Tibial nerve (tissue), 4 donors: ENCODE measurements around the gene ABR. TPM values are rescaled to one million over a fixed set of nuclear protein-coding genes. Genes with fewer than 3 reads are reported as not detected.

ENCODE experiments used
- DNase-seq, 2 donors: peaks; one replicate each; pipeline ENCODE4 v3.0.0-alpha.2; 2019; ENCODE audit warnings: low spot score in 2 of 2
- H3K27ac ChIP-seq, 4 donors: fragments of 200-600 bp; sonication (generic) in 3 of 4; one replicate each; pipeline ENCODE4 v1.5.1; 2017 to 2019; ENCODE audit warnings: mild to moderate bottlenecking in 1 of 4
- H3K27me3 ChIP-seq, 2 donors: fragments of 200-600 bp; sonication (generic) in 1 of 2; one replicate each; pipeline versions ENCODE4 v1.5.1 to v1.6.0; 2017 to 2019
- H3K36me3 ChIP-seq, 3 donors: fragments of 200-600 bp; sonication (generic); one replicate each; pipeline ENCODE4 v1.5.1; 2018 to 2019
- H3K4me1 ChIP-seq, 4 donors: fragments of 200-600 bp; sonication (generic) in 3 of 4; one replicate each; pipeline ENCODE4 v1.5.1; 2017 to 2019
- H3K4me3 ChIP-seq, 4 donors: fragments of 200-600 bp; sonication (generic) in 3 of 4; one replicate each; pipeline ENCODE4 v1.5.1; 2017 to 2019; ENCODE audit warnings: mild to moderate bottlenecking in 1 of 4, moderate library complexity in 1 of 4
- H3K9me3 ChIP-seq, 4 donors: fragments of 200-600 bp; sonication (generic) in 3 of 4; one replicate each; pipeline ENCODE4 v1.5.1; 2017 to 2019
- CTCF ChIP-seq, 5 experiments: fragments of 200-600 bp in 3 of 5; fragments of 450-650 bp in 2 of 5; sonication (generic) in 3 of 5; IDR thresholded peaks; one replicate each; pipeline ENCODE4 v1.5.1; 2016 to 2019; ENCODE audit warnings: antibody characterized with exemption in 5 of 5, mild to moderate bottlenecking in 3 of 5, moderate library complexity in 2 of 5
- EP300 ChIP-seq, 2 donors: sonication (generic); formaldehyde crosslinking; IDR thresholded peaks; one replicate each; pipeline ENCODE4 v1.6.1; 2017; ENCODE audit warnings: antibody characterized with exemption in 2 of 2, mild to moderate bottlenecking in 1 of 2
- POLR2A ChIP-seq, 2 donors: fragments of 450-650 bp; IDR thresholded peaks; one replicate each; pipeline ENCODE4 v1.6.1; 2017; ENCODE audit warnings: antibody characterized with exemption in 2 of 2, mild to moderate bottlenecking in 2 of 2, moderate library complexity in 2 of 2
- WGBS, 2 donors: methylation state at CpG; one replicate each; pipeline ENCODE4 v1.1.5; 2018; 5-methylcytosine and 5-hydroxymethylcytosine counted together
- total RNA-seq, 4 donors: library from RNA; depleted of rRNA; stranded (reverse); fragments of >200 nt; gene quantifications; one replicate each; pipeline ENCODE4 v1.1.0, GENCODE V29; 2016

Gene ABR
- total RNA-seq, 4 donors from 2014 or later, result 88.8 to 193 (median 133) TPM

GRCh38 chr17:1162116-1162855 is 17.5 kb downstream of the ABR start:
- H3K9me3 ChIP-seq, result no peaks in the 10 kb centered on the region
- H3K4me3 ChIP-seq, result no peak overlapping the region
- H3K27me3 ChIP-seq, result no peaks in the 10 kb centered on the region
- TF ChIP-seq CTCF (IDR thresholded peaks at IDR 0.05) (no peak), POLR2A (IDR thresholded peaks at IDR 0.05) (no peak), EP300 (IDR thresholded peaks at IDR 0.05) (no peak)
- DNase-seq, result no peak
- 78 to 79% methylated on average over 14 to 16 of the region's 16 CpGs for WGBS, 2 donors
- H3K4me1 ChIP-seq, result peaks cover 0 to 8% (median 0%) of the 10 kb centered on the region in 4 donors
- no peak overlapping the region for H3K27ac ChIP-seq
- H3K36me3 ChIP-seq, result no peaks in the 10 kb centered on the region

- peaks cover 0 to 5% (median 0%) of the 10 kb centered on the region in 4 donors for H3K4me1 ChIP-seq
- TF ChIP-seq POLR2A (IDR thresholded peaks at IDR 0.05) (no peak), EP300 (IDR thresholded peaks at IDR 0.05) (no peak), CTCF (IDR thresholded peaks at IDR 0.05) (no peak)
- H3K27ac ChIP-seq, result no peak overlapping the region
- WGBS, 2 donors, result 77 to 88% methylated on average over 32 of the region's 32 CpGs
- H3K4me3 ChIP-seq, result no peak overlapping the region
- no peak for DNase-seq
- H3K27me3 ChIP-seq, result no peaks in the 10 kb centered on the region
- H3K9me3 ChIP-seq, result no peaks in the 10 kb centered on the region
- no peaks in the 10 kb centered on the region for H3K36me3 ChIP-seq
These were observed 19.0 kb downstream of the ABR start for GRCh38 chr17:1160591-1161390.

GRCh38 chr17:1159431-1160180 is 20.2 kb downstream of the ABR start:
- no peak overlapping the region for H3K4me3 ChIP-seq
- H3K27me3 ChIP-seq, result no peaks in the 10 kb centered on the region
- H3K4me1 ChIP-seq, result no peaks in the 10 kb centered on the region
- 87 to 91% methylated on average over 28 of the region's 28 CpGs for WGBS, 2 donors
- no peaks in the 10 kb centered on the region for H3K9me3 ChIP-seq
- DNase-seq, result no peak
- H3K27ac ChIP-seq, result no peak overlapping the region
- H3K36me3 ChIP-seq, result no peaks in the 10 kb centered on the region
- TF ChIP-seq EP300 (IDR thresholded peaks at IDR 0.05), result no peak
- TF ChIP-seq CTCF (IDR thresholded peaks at IDR 0.05), result no peak
- no peak for TF ChIP-seq POLR2A (IDR thresholded peaks at IDR 0.05)

- H3K27ac ChIP-seq, result no peak overlapping the region
- no peak for TF ChIP-seq EP300 (IDR thresholded peaks at IDR 0.05)
- no peak for TF ChIP-seq CTCF (IDR thresholded peaks at IDR 0.05)
- TF ChIP-seq POLR2A (IDR thresholded peaks at IDR 0.05), result no peak
- H3K36me3 ChIP-seq, result no peaks in the 10 kb centered on the region
- peaks cover 0 to 4% (median 0%) of the 10 kb centered on the region in 4 donors for H3K4me1 ChIP-seq
- H3K27me3 ChIP-seq, result peaks cover 0 to 2% of the 10 kb centered on the region in 2 donors
- 88 to 91% methylated on average over 8 of the region's 8 CpGs for WGBS, 2 donors
- no peak for DNase-seq
- no peak overlapping the region for H3K4me3 ChIP-seq
- no peaks in the 10 kb centered on the region for H3K9me3 ChIP-seq
These were observed 20.9 kb downstream of the ABR start for GRCh38 chr17:1158879-1159278.
